HFF-Myc (cell line): Measurements from ENCODE around the gene SNAI1.
"Not testable (repeated sequence)": the region's sequence is repeated elsewhere in the genome, so short reads cannot be mapped to it uniquely, and the experiment has no call there.

Experiments
- DNase-seq: peaks from one replicate; pipeline ENCODE4 v3.0.0-alpha.2; 2011; ENCODE audit warnings: low read depth; ENCODE audit errors: extremely low read depth
- H3K4me3 ChIP-seq: replicated peaks from 2 replicates; pipeline ENCODE4 v1.5.1; 2011; ENCODE audit warnings: low read depth, mild to moderate bottlenecking, control low read depth, low read length
- TF ChIP-seq, protein P1 (sequence below): IDR thresholded peaks from 2 replicates; pipeline ENCODE4 v1.5.1; 2012; ENCODE audit warnings: mild to moderate bottlenecking, low read depth, low read length, control low read depth; ENCODE audit errors: missing control alignments

The SNAI1 gene

DNA sequence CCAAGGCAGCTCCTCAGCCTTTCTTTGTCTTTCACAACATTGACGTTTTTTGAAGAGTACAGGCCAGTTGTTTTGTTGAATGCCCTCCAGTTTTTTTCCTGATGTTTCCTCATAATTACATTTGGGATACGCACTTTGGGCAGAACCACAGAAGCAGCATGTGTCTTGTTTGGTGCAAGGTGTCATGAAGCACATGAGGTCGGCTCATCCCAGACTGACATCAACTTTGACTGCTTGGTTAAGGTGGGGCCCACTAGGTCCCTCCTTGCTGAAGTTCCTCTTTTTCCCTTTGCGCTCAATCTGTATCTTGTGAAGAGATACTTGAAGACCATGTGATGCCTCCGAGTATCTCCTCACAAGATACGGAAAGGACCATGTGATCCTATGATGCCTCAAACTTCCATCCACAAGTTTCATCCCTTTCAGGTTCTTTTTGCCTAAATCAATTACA is 10.5 kb downstream of the SNAI1 start:
- TF ChIP-seq, protein P1, sequence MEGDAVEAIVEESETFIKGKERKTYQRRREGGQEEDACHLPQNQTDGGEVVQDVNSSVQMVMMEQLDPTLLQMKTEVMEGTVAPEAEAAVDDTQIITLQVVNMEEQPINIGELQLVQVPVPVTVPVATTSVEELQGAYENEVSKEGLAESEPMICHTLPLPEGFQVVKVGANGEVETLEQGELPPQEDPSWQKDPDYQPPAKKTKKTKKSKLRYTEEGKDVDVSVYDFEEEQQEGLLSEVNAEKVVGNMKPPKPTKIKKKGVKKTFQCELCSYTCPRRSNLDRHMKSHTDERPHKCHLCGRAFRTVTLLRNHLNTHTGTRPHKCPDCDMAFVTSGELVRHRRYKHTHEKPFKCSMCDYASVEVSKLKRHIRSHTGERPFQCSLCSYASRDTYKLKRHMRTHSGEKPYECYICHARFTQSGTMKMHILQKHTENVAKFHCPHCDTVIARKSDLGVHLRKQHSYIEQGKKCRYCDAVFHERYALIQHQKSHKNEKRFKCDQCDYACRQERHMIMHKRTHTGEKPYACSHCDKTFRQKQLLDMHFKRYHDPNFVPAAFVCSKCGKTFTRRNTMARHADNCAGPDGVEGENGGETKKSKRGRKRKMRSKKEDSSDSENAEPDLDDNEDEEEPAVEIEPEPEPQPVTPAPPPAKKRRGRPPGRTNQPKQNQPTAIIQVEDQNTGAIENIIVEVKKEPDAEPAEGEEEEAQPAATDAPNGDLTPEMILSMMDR: no peak
- no peak overlapping the region for H3K4me3 ChIP-seq

DNA sequence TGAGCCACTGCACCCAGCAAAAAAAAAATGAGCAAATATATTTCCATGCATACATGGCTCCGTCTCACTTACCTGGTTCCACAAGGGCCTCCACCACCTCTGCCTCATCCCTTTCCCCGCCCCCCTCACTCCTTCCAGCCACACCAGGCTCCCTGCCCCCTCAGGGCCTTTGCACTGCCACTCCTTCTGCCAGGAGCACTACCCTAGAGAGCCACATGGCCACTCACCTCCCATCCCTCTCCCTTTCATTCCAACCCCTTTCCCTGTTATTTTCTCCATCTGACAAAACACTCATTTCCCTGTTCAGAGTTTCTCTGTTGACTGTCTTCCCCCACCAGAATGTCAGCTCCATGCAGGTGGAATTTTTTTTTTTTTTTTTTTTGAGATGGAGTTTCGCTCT is 12.8 kb downstream of the SNAI1 start:
- DNase-seq: no peak
- no peak overlapping the region for H3K4me3 ChIP-seq
- TF ChIP-seq, protein P1: no peak

More for the DNA sequence above, 10.5 kb downstream of the SNAI1 start:
- DNase-seq: no peak

GRCh38 chr20:49998478-49999188 is 15.9 kb downstream of the SNAI1 start:
- not testable (repeated sequence) for H3K4me3 ChIP-seq, DNase-seq

GRCh38 chr20:49999329-49999728 is 16.5 kb downstream of the SNAI1 start:
- no peak for DNase-seq
- TF ChIP-seq, protein P1: no peak
- no peak overlapping the region for H3K4me3 ChIP-seq

DNA sequence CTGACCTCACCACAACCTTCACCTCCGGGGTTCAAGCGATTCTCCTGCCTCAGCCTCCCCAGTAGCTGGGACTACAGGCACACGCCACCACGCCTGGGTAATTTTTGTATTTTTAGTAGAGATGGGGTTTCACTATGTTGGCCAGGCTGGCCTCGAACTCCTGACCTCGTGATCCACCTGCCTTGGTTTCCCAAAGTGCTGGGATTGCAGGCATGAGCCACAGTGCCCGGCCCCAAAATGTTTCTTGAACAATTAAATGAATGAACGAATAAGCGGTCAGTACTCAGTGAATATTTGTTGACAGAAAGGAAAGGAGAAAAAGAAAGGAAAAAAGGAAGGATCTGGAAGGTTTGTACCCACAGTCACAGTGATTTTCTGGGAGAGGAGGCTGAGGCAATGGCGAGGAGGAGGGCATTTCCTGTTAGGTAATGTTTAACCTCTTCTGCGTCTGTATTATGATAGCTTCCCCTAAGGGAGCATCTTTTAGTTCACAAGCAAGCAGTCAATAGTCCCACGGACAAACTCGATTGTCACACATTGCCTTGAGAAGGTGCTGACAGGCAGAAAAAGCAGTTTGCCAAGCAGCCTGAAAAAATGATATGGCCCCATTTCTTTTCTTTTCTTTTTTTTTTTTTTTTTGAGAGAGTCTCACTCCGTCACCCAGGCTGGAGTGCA is 17.9 kb downstream of the SNAI1 start:
- H3K4me3 ChIP-seq, DNase-seq: not testable (repeated sequence)

GRCh38 chr20:50001784-50002311 is 19.1 kb downstream of the SNAI1 start:
- TF ChIP-seq, protein P1: no peak
- DNase-seq: no peak
- H3K4me3 ChIP-seq: no peak overlapping the region

GRCh38 chr20:50003253-50003656 is 20.5 kb downstream of the SNAI1 start:
- H3K4me3 ChIP-seq: no peak overlapping the region
- no peak for DNase-seq
- TF ChIP-seq, protein P1: no peak

DNA sequence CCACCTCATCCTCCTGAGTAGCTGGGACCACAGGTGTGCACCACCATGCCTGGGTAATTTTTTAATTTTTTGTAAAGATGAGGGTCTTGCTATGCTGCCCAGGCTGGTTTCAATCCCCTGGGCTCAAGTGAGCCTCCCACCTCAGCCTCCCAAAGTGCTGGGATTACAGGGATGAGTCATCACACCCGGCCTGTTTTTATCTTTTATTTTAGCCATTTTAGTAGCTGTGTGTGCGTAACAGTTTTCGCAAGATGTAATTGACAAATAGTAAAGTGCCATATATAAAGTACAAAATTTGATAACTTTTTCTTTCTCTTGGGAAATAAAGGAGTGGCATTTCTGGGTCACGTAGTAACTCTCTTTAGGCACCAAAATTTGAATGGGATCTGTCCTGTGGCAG is 21.4 kb downstream of the SNAI1 start:
- DNase-seq: no peak
- H3K4me3 ChIP-seq: no peak overlapping the region
- TF ChIP-seq, protein P1: no peak
